HG03469 (cell line): ENCODE results near the gene APOL1.
"Not testable (repeated sequence)": the region's sequence is repeated elsewhere in the genome, so short reads cannot be mapped to it uniquely, and the experiment has no call there.

ENCODE experiments used
- ATAC-seq: cut with Tn5 transposase; IDR thresholded peaks from one replicate; pipeline ENCODE4 v1.9.1; 2021; ENCODE audit warnings: mild to moderate bottlenecking, moderate library complexity, moderate number of reproducible peaks; ENCODE audit not compliant: unreplicated experiment

The APOL1 gene

GRCh38 chr22:36263886-36264664 is 11.1 kb downstream of the APOL1 start:
- not testable (repeated sequence) for ATAC-seq

- ATAC-seq: no peak
These were observed 14.1 kb downstream of the APOL1 start for GRCh38 chr22:36267058-36267457.

- no peak for ATAC-seq
These were observed 15.1 kb downstream of the APOL1 start for GRCh38 chr22:36267896-36268485.

- ATAC-seq: not testable (repeated sequence)
These were observed 18.3 kb downstream of the APOL1 start for GRCh38 chr22:36271231-36271630.

GRCh38 chr22:36271951-36272350 is 19.0 kb downstream of the APOL1 start:
- not testable (repeated sequence) for ATAC-seq

GRCh38 chr22:36274531-36274930 is 21.6 kb downstream of the APOL1 start:
- no peak for ATAC-seq

- no peak for ATAC-seq
These were observed 24.8 kb downstream of the APOL1 start for GRCh38 chr22:36277482-36278291.

- no peak for ATAC-seq
These were observed 26.3 kb downstream of the APOL1 start for GRCh38 chr22:36279219-36279666.

- ATAC-seq: no peak
These were observed 27.4 kb downstream of the APOL1 start for GRCh38 chr22:36280379-36280778.

GRCh38 chr22:36281781-36282327 is 28.9 kb downstream of the APOL1 start:
- no peak for ATAC-seq

- no peak for ATAC-seq
These were observed 29.4 kb downstream of the APOL1 start for GRCh38 chr22:36282328-36282831.

- no peak for ATAC-seq
These were observed 31.2 kb downstream of the APOL1 start for GRCh38 chr22:36284171-36284571.

- ATAC-seq: no peak
These were observed 32.1 kb downstream of the APOL1 start for GRCh38 chr22:36285017-36285416.

GRCh38 chr22:36285545-36285944 is 32.6 kb downstream of the APOL1 start:
- no peak for ATAC-seq

GRCh38 chr22:36286096-36286957 is 33.4 kb downstream of the APOL1 start:
- no peak for ATAC-seq

- ATAC-seq: no peak
These were observed 35.1 kb downstream of the APOL1 start for GRCh38 chr22:36287881-36288515.

- ATAC-seq: no peak
These were observed 35.9 kb downstream of the APOL1 start for GRCh38 chr22:36288571-36289405.

- no peak for ATAC-seq
These were observed 36.5 kb downstream of the APOL1 start for GRCh38 chr22:36289406-36289870.

GRCh38 chr22:36289948-36290371 is 37.0 kb downstream of the APOL1 start:
- not testable (repeated sequence) for ATAC-seq
